Spleen (tissue), 11 donors: ENCODE data around the gene SH3RF1. TPM values are rescaled to one million over a fixed set of nuclear protein-coding genes. Genes with fewer than 3 reads are reported as not detected.

Experiments used
- DNase-seq: peaks from one replicate; pipeline ENCODE4 v3.0.0-alpha.2; 2020
- H3K27ac ChIP-seq, 8 donors: fragments of 200-600 bp; sonication (generic) in 7 of 8; 1 replicate in 4 of 8; 2 replicates in 4 of 8; pipeline versions ENCODE4 v1.5.0 to v1.8.0; 2016 to 2021; ENCODE audit warnings: inconsistent platforms in 4 of 8, mild to moderate bottlenecking in 4 of 8, moderate library complexity in 1 of 8
- H3K27me3 ChIP-seq, 7 donors: fragments of 200-600 bp; sonication (generic) in 6 of 7; replicated peaks in 1 of 7; 1 replicate in 4 of 7; 2 replicates in 3 of 7; pipeline versions ENCODE4 v1.5.0 to v1.8.0; 2016 to 2021; ENCODE audit warnings: inconsistent platforms in 3 of 7, mild to moderate bottlenecking in 1 of 7
- H3K36me3 ChIP-seq, 6 donors: fragments of 200-600 bp; sonication (generic) in 5 of 6; 1 replicate in 4 of 6; 2 replicates in 2 of 6; pipeline versions ENCODE4 v1.5.0 to v1.8.0; 2016 to 2021; ENCODE audit warnings: inconsistent platforms in 2 of 6
- H3K4me1 ChIP-seq, 6 donors: fragments of 200-600 bp; sonication (generic) in 5 of 6; 1 replicate in 3 of 6; 2 replicates in 3 of 6; pipeline versions ENCODE4 v1.5.0 to v1.8.0; 2016 to 2021; ENCODE audit warnings: inconsistent platforms in 3 of 6
- H3K4me3 ChIP-seq, 8 donors: fragments of 200-600 bp; sonication (generic) in 7 of 8; 1 replicate in 4 of 8; 2 replicates in 4 of 8; pipeline versions ENCODE4 v1.5.0 to v1.8.0; 2016 to 2021; ENCODE audit warnings: inconsistent platforms in 4 of 8, mild to moderate bottlenecking in 4 of 8, moderate library complexity in 2 of 8
- H3K9me3 ChIP-seq, 8 donors: fragments of 200-600 bp; sonication (generic) in 7 of 8; 1 replicate in 4 of 8; 2 replicates in 4 of 8; pipeline versions ENCODE4 v1.5.0 to v1.8.0; 2016 to 2021; ENCODE audit warnings: inconsistent platforms in 4 of 8
- POLR2A ChIP-seq, 3 donors: fragments of 450-650 bp; IDR thresholded peaks; one replicate each; pipeline ENCODE4 v1.5.1; 2017; ENCODE audit warnings: antibody characterized with exemption in 3 of 3, mild to moderate bottlenecking in 1 of 3
- POLR2AphosphoS5 ChIP-seq, 3 donors: sonication (generic); formaldehyde crosslinking; IDR thresholded peaks; one replicate each; pipeline ENCODE4 v1.5.1; 2017; ENCODE audit warnings: antibody characterized with exemption in 3 of 3
- WGBS, 5 donors: extraction: QIAGEN DNeasy Blood & Tissue Kit in 3 of 5; methylation state at CpG; one replicate each; pipeline versions ENCODE4 v1.1.5 to v1.1.7; 2013 to 2018; 5-methylcytosine and 5-hydroxymethylcytosine counted together
- intact Hi-C: fragments of 100-400 bp; cut with DNase I; formaldehyde crosslinking; loops from one replicate; pipeline ENCODE4 v1.15.0; 2023; ENCODE audit warnings: low total_unique reads
- polyA plus RNA-seq, 3 donors: library from polyadenylated mRNA; stranded (reverse); fragments of 200-250 nt; gene quantifications; one replicate each; pipeline ENCODE4 v1.2.1, GENCODE V29; 2013
- total RNA-seq, 7 donors: library from RNA; depleted of rRNA in 3 of 7; stranded (reverse); fragments of >200 nt in 3 of 7; fragmentation: NEBNext Ultra II Directional in 4 of 7; extraction: Animal tissue kit (Norgen Biotek cat#: 25700) in 4 of 7; gene quantifications; one replicate each; pipeline versions ENCODE4 v1.1.0 to v1.2.1, GENCODE V29; 2016 to 2021
- TF ChIP-seq, protein P1 (sequence below), 11 experiments: fragments of 200-600 bp in 7 of 11; fragments of 450-650 bp in 4 of 11; sonication (generic) in 4 of 11; IDR thresholded peaks in 8 of 11; conservative IDR thresholded peaks in 3 of 11; 1 replicate in 7 of 11; 2 replicates in 4 of 11; pipeline versions ENCODE4 v1.4.0 to v1.8.0; 2016 to 2021; ENCODE audit warnings: antibody characterized with exemption in 11 of 11, inconsistent platforms in 4 of 11, mild to moderate bottlenecking in 1 of 11
- donor health status: healthy with polysubstance abuse.
- donor health status: DM: no; HTN: no; CAD: no; lungs with moderate emphysema.
- donor health status: DM: no; HTN: no; CAD: no.
- donor health status: Bipolar disorder and iron deficiency.
- donor health status: healthy.
- donor health status: DM: no; HTN: no; CAD: no.
- donor health status: DM: yes; HTN: yes; CAD: no.

SH3RF1 gene
- total and polyA plus RNA-seq, 10 donors, result 1.1 to 18.6 (median 10.0) TPM

DNA sequence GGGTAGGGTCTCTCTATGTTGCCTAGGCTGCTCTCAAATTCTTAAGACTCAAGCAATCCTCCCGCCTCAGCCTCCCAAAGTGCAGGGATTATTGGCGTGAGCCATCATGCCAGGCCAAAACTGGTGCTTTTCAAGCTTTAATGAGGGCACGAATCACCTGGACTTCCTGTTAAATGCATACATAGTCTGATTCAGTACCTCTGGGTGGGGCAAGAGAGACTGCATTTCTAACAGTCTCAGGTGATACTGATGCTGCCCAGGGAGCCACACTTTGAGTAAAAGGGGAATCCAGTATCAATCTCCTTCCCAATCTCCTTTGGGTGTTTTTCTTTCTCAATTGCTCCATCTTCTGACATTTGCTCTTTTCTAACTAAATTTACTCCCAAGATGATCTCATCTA, 96.5 kb downstream of the SH3RF1 start:
- no peak overlapping the region for H3K4me3 ChIP-seq
- DNase-seq, result no peak
- no peaks in the 10 kb centered on the region for H3K36me3 ChIP-seq
- intact Hi-C loops, result no loop called here
- peaks cover 0 to 7% (median 0%) of the 10 kb centered on the region in 6 donors for H3K4me1 ChIP-seq
- H3K27me3 ChIP-seq, result no peaks in the 10 kb centered on the region
- WGBS, 5 donors, result 78 to 95% (median 91%) methylated on average over 2 to 3 of the region's 3 CpGs
- TF ChIP-seq POLR2AphosphoS5 (IDR thresholded peaks at IDR 0.05), result no peak
- TF ChIP-seq, protein P1, sequence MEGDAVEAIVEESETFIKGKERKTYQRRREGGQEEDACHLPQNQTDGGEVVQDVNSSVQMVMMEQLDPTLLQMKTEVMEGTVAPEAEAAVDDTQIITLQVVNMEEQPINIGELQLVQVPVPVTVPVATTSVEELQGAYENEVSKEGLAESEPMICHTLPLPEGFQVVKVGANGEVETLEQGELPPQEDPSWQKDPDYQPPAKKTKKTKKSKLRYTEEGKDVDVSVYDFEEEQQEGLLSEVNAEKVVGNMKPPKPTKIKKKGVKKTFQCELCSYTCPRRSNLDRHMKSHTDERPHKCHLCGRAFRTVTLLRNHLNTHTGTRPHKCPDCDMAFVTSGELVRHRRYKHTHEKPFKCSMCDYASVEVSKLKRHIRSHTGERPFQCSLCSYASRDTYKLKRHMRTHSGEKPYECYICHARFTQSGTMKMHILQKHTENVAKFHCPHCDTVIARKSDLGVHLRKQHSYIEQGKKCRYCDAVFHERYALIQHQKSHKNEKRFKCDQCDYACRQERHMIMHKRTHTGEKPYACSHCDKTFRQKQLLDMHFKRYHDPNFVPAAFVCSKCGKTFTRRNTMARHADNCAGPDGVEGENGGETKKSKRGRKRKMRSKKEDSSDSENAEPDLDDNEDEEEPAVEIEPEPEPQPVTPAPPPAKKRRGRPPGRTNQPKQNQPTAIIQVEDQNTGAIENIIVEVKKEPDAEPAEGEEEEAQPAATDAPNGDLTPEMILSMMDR (IDR thresholded peaks at IDR 0.05 in 8 of 11, conservative IDR thresholded peaks at IDR 0.05 in 3 of 11), result no peak
- TF ChIP-seq POLR2A (IDR thresholded peaks at IDR 0.05), result no peak
- H3K27ac ChIP-seq, result no peak overlapping the region
- no peaks in the 10 kb centered on the region for H3K9me3 ChIP-seq

DNA sequence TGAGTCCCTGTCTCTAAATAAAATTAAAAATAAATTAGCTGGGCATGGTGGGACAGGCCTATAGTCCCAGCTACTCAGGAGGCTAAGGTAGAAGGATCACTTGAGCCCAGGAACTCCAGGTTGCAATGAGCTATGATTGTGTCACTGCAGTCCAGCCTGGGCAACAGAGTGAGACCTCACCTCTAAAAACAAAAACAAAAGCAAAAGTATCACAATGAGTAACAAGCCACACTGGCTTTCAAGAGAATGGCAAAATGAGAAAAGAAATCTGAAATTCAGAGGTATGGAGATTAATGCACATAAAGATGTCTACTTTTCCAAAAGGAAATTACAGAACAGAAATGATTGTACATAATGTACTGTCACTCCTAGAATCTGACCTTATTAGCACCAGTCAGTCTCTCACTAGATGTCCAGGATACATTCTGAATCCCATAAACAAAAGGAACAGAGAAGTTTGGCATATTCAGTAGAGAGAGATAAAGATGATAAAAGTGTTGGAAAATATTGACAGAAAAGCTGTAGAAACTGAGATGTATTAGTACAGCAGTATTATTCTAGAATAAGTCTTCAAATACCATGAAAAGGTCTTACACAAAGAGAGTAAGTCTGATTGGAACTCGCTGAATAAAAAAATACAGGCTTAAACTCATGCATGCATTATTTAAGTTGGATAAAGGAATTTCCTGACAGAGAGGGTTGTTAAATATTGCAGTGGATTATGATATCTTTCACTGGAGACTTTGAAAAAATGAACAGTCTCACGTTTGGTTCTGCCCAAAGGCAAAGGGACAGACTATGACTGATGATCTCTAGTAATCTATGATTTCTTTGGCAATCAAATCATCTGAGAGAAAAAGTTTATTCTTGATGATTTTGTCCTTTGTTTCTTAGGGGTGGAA, 102.5 kb downstream of the SH3RF1 start:
- no peaks in the 10 kb centered on the region for H3K27me3 ChIP-seq
- 75 to 83% (median 78%) methylated on average over 2 of the region's 2 CpGs for WGBS, 5 donors
- no peaks in the 10 kb centered on the region for H3K36me3 ChIP-seq
- intact Hi-C loops, result no loop called here
- TF ChIP-seq POLR2AphosphoS5 (IDR thresholded peaks at IDR 0.05) (no peak), POLR2A (IDR thresholded peaks at IDR 0.05) (no peak)
- TF ChIP-seq, protein P1 (IDR thresholded peaks at IDR 0.05 in 8 of 11, conservative IDR thresholded peaks at IDR 0.05 in 3 of 11), result no peak
- peaks cover 0 to 19% (median 5%) of the 10 kb centered on the region in 6 donors for H3K4me1 ChIP-seq
- H3K4me3 ChIP-seq, result no peak overlapping the region
- no peak for DNase-seq
- no peak overlapping the region for H3K27ac ChIP-seq
- no peaks in the 10 kb centered on the region for H3K9me3 ChIP-seq

DNA sequence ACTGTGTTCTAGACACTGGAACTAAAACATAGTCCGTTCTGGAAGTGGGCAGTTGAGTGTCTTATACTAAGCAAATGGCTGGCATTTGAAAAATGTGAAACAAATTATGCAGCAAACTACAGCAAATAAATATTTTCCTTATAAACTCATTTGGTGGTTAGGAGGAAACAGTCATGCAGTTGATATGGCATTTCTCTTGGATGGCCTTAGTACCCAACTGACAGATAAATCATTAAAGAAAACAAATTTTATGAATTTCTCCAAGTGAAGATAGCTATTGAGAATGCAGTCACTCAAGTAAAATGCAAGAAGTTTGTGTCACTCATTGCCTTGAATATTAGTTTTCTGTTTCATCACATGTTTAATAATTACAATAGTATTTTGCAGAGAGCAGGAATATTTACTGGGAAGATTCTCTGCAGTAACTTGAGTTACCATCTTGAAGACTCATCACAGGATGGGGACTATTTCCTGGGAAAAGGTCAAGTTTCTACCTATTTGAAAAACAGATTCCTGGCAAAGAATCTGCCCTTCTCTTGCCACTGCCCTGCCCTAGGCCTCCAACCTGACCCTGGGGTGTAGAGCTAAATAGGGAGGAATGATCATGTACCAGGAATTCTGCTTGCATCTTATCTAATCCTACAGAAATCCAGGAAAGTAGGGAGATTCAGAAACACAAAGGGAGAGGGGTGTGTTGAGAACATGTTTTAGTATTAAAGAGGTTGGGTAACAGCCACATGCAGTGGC, 105.9 kb downstream of the SH3RF1 start:
- no peak for DNase-seq
- Histone ChIP-seq H3K4me1 (peaks cover 0 to 11% (median 3%) of the 10 kb centered on the region in 6 donors), H3K27ac (no peak overlapping the region), H3K27me3 (no peaks in the 10 kb centered on the region), H3K4me3 (no peak overlapping the region), H3K36me3 (no peaks in the 10 kb centered on the region), H3K9me3 (no peaks in the 10 kb centered on the region)
- intact Hi-C loops, result no loop called here
- WGBS, 5 donors, result 68 to 89% (median 82%) methylated on average over 1 of the region's 1 CpG
- TF ChIP-seq POLR2AphosphoS5 (IDR thresholded peaks at IDR 0.05), result no peak
- no peak for TF ChIP-seq POLR2A (IDR thresholded peaks at IDR 0.05)
- TF ChIP-seq, protein P1 (IDR thresholded peaks at IDR 0.05 in 8 of 11, conservative IDR thresholded peaks at IDR 0.05 in 3 of 11), result no peak
